ENCODE results near the gene STING1. TPM values are rescaled to one million over a fixed set of nuclear protein-coding genes. Genes with fewer than 3 reads are reported as not detected.
A peak's percentile ranks its signal among the peaks of the same experiment; 100 is the strongest.

Gene STING1
- polyA plus RNA-seq, 1 donor from 2014 or later: 0.12 TPM

GRCh38 chr5:139517683-139518564 lies 35.4 kb upstream of the STING1 start:
- peak overlapping the region; percentile 50 for H3K9ac ChIP-seq (ENCODE audit: low read length)
- H3K9me3 ChIP-seq (ENCODE audit: low read length): no peaks in the 10 kb centered on the region
- H3K36me3 ChIP-seq (ENCODE audit: insufficient read depth, low read length): no peaks in the 10 kb centered on the region
- no peaks in the 10 kb centered on the region for H4K20me1 ChIP-seq (ENCODE audit: insufficient read depth)
- peak overlapping the region; percentile 58 for H3K4me3 ChIP-seq (ENCODE audit: low read length)
- peak overlapping the region; percentile 63 for H2AFZ ChIP-seq (ENCODE audit: low read depth, low read length)
- H3K9me2 ChIP-seq (ENCODE audit: insufficient read depth, low read length): no peaks in the 10 kb centered on the region
- no peak overlapping the region for H3K4me2 ChIP-seq (ENCODE audit: low read length)
- TF ChIP-seq SMC3 (conservative IDR thresholded peaks at IDR 0.05; ENCODE audit: poor library complexity): peak; percentile 66
- no peak for TF ChIP-seq REST (IDR thresholded peaks at IDR 0.05; ENCODE audit: borderline replicate concordance)
- peak; percentile 55 for TF ChIP-seq RAD21 (conservative IDR thresholded peaks at IDR 0.05)
- TF ChIP-seq POLR2AphosphoS5 (IDR thresholded peaks at IDR 0.05): no peak
- TF ChIP-seq, protein P1, sequence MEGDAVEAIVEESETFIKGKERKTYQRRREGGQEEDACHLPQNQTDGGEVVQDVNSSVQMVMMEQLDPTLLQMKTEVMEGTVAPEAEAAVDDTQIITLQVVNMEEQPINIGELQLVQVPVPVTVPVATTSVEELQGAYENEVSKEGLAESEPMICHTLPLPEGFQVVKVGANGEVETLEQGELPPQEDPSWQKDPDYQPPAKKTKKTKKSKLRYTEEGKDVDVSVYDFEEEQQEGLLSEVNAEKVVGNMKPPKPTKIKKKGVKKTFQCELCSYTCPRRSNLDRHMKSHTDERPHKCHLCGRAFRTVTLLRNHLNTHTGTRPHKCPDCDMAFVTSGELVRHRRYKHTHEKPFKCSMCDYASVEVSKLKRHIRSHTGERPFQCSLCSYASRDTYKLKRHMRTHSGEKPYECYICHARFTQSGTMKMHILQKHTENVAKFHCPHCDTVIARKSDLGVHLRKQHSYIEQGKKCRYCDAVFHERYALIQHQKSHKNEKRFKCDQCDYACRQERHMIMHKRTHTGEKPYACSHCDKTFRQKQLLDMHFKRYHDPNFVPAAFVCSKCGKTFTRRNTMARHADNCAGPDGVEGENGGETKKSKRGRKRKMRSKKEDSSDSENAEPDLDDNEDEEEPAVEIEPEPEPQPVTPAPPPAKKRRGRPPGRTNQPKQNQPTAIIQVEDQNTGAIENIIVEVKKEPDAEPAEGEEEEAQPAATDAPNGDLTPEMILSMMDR (IDR thresholded peaks at IDR 0.05; ENCODE audit: poor library complexity, severe bottlenecking): peak; percentile 83
- no peak for TF ChIP-seq TAF1 (IDR thresholded peaks at IDR 0.05; ENCODE audit: low read depth)
- TF ChIP-seq MXI1 (conservative IDR thresholded peaks at IDR 0.05; ENCODE audit: poor library complexity, severe bottlenecking): peak; percentile 24
- TF ChIP-seq EZH2 (IDR thresholded peaks at IDR 0.05; ENCODE audit: borderline replicate concordance, insufficient read depth, low read length, poor library complexity, severe bottlenecking): no peak
- no peak for TF ChIP-seq EP300 (conservative IDR thresholded peaks at IDR 0.05; ENCODE audit: poor library complexity, severe bottlenecking)
- no peaks in the 10 kb centered on the region for H3K27me3 ChIP-seq (ENCODE audit: insufficient read depth, low read depth, low read length)
- H3K79me2 ChIP-seq (replicated peaks; ENCODE audit: insufficient read depth, low read length): no peaks in the 10 kb centered on the region
- no peaks in the 10 kb centered on the region for H3F3A ChIP-seq (ENCODE audit: insufficient read depth, low read length, poor library complexity, severe bottlenecking)
- peak overlapping the region; percentile 30 for H3K27ac ChIP-seq (ENCODE audit: low read length)

GRCh38 chr5:139514486-139514856 lies 31.9 kb upstream of the STING1 start:
- Histone ChIP-seq H3K9me2 (ENCODE audit: insufficient read depth, low read length) (no peaks in the 10 kb centered on the region), H3K4me2 (ENCODE audit: low read length) (no peak overlapping the region), H4K20me1 (ENCODE audit: insufficient read depth) (no peaks in the 10 kb centered on the region), H3K9ac (ENCODE audit: low read length) (no peak overlapping the region), H2AFZ (ENCODE audit: low read depth, low read length) (no peak overlapping the region), H3K4me3 (ENCODE audit: low read length) (no peak overlapping the region), H3K9me3 (ENCODE audit: low read length) (no peaks in the 10 kb centered on the region), H3F3A (ENCODE audit: insufficient read depth, low read length, poor library complexity, severe bottlenecking) (no peaks in the 10 kb centered on the region), H3K27ac (ENCODE audit: low read length) (no peak overlapping the region), H3K79me2 (replicated peaks; ENCODE audit: insufficient read depth, low read length) (no peaks in the 10 kb centered on the region), H3K27me3 (ENCODE audit: insufficient read depth, low read depth, low read length) (no peaks in the 10 kb centered on the region), H3K36me3 (ENCODE audit: insufficient read depth, low read length) (no peaks in the 10 kb centered on the region)
- TF ChIP-seq REST (IDR thresholded peaks at IDR 0.05; ENCODE audit: borderline replicate concordance): no peak
- no peak for TF ChIP-seq TAF1 (IDR thresholded peaks at IDR 0.05; ENCODE audit: low read depth)
- TF ChIP-seq, protein P1 (IDR thresholded peaks at IDR 0.05; ENCODE audit: poor library complexity, severe bottlenecking): no peak
- no peak for TF ChIP-seq EZH2 (IDR thresholded peaks at IDR 0.05; ENCODE audit: borderline replicate concordance, insufficient read depth, low read length, poor library complexity, severe bottlenecking)
- TF ChIP-seq SMC3 (conservative IDR thresholded peaks at IDR 0.05; ENCODE audit: poor library complexity): no peak
- TF ChIP-seq POLR2AphosphoS5 (IDR thresholded peaks at IDR 0.05): no peak
- TF ChIP-seq MXI1 (conservative IDR thresholded peaks at IDR 0.05; ENCODE audit: poor library complexity, severe bottlenecking): no peak
- no peak for TF ChIP-seq EP300 (conservative IDR thresholded peaks at IDR 0.05; ENCODE audit: poor library complexity, severe bottlenecking)
- no peak for TF ChIP-seq RAD21 (conservative IDR thresholded peaks at IDR 0.05)
